ENCODE data around the gene C2CD2. TPM values are rescaled to one million over a fixed set of nuclear protein-coding genes. Genes with fewer than 3 reads are reported as not detected.

The C2CD2 gene
- total and polyA plus RNA-seq, 10 of the 15 experiments (the other 5 are each of a cell fraction or from before 2014, with no cell fraction given): 2.2 to 30.9 (median 9.9) TPM

DNA sequence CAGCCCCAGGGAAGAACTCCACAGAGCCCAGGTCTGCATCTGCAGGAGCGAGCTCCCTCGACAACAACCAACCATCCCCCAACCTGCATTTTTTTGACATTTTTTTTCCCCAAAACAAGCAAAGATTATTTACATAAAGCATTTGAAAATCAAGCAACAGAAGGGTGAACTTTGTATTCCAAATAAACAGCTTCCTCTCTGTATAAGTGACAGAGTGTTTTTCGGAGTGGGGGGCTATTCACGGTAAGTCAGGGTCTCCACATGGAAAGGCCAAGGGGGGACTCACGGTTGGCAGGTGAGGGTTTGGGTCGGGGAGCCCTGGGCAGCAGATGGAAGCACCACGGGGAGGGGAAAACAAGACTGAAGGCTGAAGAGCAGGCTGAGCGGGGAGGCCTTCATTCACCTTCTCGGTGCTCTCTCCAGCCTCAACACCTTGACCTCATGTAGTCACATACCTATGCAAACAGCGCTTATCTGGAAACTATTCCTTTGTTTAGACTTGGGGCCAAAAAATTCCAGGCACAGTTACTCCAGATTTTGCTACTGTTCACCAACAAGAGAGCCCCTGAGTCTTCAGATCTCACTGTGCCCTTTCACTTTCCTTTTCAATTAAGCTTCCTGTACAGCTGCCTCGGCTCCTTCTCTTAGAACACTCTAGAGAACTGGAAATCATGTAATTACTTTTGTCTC is 27.6 kb downstream of the C2CD2 start (continued):
- TF ChIP-seq, protein P1, sequence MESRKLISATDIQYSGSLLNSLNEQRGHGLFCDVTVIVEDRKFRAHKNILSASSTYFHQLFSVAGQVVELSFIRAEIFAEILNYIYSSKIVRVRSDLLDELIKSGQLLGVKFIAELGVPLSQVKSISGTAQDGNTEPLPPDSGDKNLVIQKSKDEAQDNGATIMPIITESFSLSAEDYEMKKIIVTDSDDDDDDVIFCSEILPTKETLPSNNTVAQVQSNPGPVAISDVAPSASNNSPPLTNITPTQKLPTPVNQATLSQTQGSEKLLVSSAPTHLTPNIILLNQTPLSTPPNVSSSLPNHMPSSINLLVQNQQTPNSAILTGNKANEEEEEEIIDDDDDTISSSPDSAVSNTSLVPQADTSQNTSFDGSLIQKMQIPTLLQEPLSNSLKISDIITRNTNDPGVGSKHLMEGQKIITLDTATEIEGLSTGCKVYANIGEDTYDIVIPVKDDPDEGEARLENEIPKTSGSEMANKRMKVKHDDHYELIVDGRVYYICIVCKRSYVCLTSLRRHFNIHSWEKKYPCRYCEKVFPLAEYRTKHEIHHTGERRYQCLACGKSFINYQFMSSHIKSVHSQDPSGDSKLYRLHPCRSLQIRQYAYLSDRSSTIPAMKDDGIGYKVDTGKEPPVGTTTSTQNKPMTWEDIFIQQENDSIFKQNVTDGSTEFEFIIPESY (IDR thresholded peaks at IDR 0.05): no peak
- no peak for TF ChIP-seq CBX3 (IDR thresholded peaks at IDR 0.05; ENCODE audit: borderline replicate concordance, low read depth)
- no peak for TF ChIP-seq HDAC6 (IDR thresholded peaks at IDR 0.05; ENCODE audit: unreplicated experiment)
- TF ChIP-seq BCL11A (IDR thresholded peaks at IDR 0.05; ENCODE audit: low read depth, low read length): no peak
- TF ChIP-seq HDAC2 (IDR thresholded peaks at IDR 0.05): no peak
- TF ChIP-seq NFIC (IDR thresholded peaks at IDR 0.05; ENCODE audit: low read depth, low read length): peak; percentile 27; the same call in 1 of the 2 replicates
- TF ChIP-seq, protein P2, sequence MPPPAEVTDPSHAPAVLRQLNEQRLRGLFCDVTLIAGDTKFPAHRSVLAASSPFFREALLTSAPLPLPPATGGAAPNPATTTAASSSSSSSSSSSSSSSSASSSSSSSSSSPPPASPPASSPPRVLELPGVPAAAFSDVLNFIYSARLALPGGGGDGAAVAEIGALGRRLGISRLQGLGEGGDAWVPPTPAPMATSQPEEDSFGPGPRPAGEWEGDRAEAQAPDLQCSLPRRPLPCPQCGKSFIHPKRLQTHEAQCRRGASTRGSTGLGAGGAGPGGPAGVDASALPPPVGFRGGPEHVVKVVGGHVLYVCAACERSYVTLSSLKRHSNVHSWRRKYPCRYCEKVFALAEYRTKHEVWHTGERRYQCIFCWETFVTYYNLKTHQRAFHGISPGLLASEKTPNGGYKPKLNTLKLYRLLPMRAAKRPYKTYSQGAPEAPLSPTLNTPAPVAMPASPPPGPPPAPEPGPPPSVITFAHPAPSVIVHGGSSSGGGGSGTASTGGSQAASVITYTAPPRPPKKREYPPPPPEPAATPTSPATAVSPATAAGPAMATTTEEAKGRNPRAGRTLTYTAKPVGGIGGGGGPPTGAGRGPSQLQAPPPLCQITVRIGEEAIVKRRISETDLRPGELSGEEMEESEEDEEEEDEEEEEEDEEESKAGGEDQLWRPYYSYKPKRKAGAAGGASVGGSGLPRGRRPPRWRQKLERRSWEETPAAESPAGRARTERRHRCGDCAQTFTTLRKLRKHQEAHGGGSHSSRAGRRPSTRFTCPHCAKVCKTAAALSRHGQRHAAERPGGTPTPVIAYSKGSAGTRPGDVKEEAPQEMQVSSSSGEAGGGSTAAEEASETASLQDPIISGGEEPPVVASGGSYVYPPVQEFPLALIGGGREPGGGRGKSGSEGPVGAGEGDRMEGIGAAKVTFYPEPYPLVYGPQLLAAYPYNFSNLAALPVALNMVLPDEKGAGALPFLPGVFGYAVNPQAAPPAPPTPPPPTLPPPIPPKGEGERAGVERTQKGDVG (CRISPR knock-in tag; IDR thresholded peaks at IDR 0.05): no peak
- no peak for TF ChIP-seq FOXK2 (IDR thresholded peaks at IDR 0.05)
- TF ChIP-seq CHD1 (IDR thresholded peaks at IDR 0.05; ENCODE audit: low read depth, low read length): no peak
- no peak for TF ChIP-seq SIN3A (IDR thresholded peaks at IDR 0.05; ENCODE audit: low read depth, low read length)
- TF ChIP-seq, protein P3, sequence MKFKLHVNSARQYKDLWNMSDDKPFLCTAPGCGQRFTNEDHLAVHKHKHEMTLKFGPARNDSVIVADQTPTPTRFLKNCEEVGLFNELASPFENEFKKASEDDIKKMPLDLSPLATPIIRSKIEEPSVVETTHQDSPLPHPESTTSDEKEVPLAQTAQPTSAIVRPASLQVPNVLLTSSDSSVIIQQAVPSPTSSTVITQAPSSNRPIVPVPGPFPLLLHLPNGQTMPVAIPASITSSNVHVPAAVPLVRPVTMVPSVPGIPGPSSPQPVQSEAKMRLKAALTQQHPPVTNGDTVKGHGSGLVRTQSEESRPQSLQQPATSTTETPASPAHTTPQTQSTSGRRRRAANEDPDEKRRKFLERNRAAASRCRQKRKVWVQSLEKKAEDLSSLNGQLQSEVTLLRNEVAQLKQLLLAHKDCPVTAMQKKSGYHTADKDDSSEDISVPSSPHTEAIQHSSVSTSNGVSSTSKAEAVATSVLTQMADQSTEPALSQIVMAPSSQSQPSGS (IDR thresholded peaks at IDR 0.05; ENCODE audit: low read length): no peak

Data from GM12878 (cell line).